ENCODE measurements around the gene DENND2A.

The DENND2A gene

GRCh38 chr7:140551355-140552239, 89.0 kb downstream of the DENND2A start:
- no peak overlapping the region for H3K4me3 ChIP-seq (ENCODE audit: low read depth, low read length)
- ChIA-PET CTCF (interaction anchor here (1.3 to 1.6 kb wide), 2 partner anchors 16 to 33 kb away, joined by 4 read pairs; no protein-coding TSS in a partner anchor), POLR2A (interaction anchor here (0.6 to 0.9 kb wide), 2 partner anchors 10 to 15 kb away, joined by 3 read pairs; no protein-coding TSS in a partner anchor)
- DNase-seq (ENCODE audit: low read depth, low spot score) = no peak
- TF ChIP-seq CTCF (IDR thresholded peaks at IDR 0.05; ENCODE audit: insufficient read depth, low read length, missing control alignments) = no peak

- POLR2A ChIA-PET = no interaction called here
- no peak for DNase-seq (ENCODE audit: low read depth, low spot score)
- H3K4me3 ChIP-seq (ENCODE audit: low read depth, low read length) = no peak overlapping the region
- CTCF ChIA-PET = interaction anchor here (1.2 to 1.5 kb wide), 2 partner anchors 92 to 109 kb away, joined by 3 read pairs; no protein-coding TSS in a partner anchor
- no peak for TF ChIP-seq CTCF (IDR thresholded peaks at IDR 0.05; ENCODE audit: insufficient read depth, low read length, missing control alignments)
These were observed 93.7 kb downstream of the DENND2A start for GRCh38 chr7:140546947-140547346.

- no peak for TF ChIP-seq CTCF (IDR thresholded peaks at IDR 0.05; ENCODE audit: insufficient read depth, low read length, missing control alignments)
- ChIA-PET CTCF (interaction anchor here (0.9 kb wide), 1 partner anchor 109 kb away, joined by 3 read pairs; no protein-coding TSS in a partner anchor), POLR2A (no interaction called here)
- no peak overlapping the region for H3K4me3 ChIP-seq (ENCODE audit: low read depth, low read length)
- DNase-seq (ENCODE audit: low read depth, low spot score) = no peak
These were observed 96.2 kb downstream of the DENND2A start for GRCh38 chr7:140544388-140544826.

- no peak overlapping the region for H3K4me3 ChIP-seq (ENCODE audit: low read depth, low read length)
- TF ChIP-seq CTCF (IDR thresholded peaks at IDR 0.05; ENCODE audit: insufficient read depth, low read length, missing control alignments) = no peak
- DNase-seq (ENCODE audit: low read depth, low spot score) = no peak
- ChIA-PET CTCF (interaction anchor here (0.6 to 0.8 kb wide), 2 partner anchors 20 to 24 kb away, joined by 3 read pairs; no protein-coding TSS in a partner anchor), POLR2A (no interaction called here)
These were observed 98.4 kb downstream of the DENND2A start for GRCh38 chr7:140542228-140542603.

- POLR2A ChIA-PET = interaction anchor here (0.9 kb wide), 1 partner anchor 10 kb away, joined by 3 read pairs; no protein-coding TSS in a partner anchor
- H3K4me3 ChIP-seq (ENCODE audit: low read depth, low read length) = peak overlapping the region; percentile 37
- DNase-seq (ENCODE audit: low read depth, low spot score) = peak; percentile 71
- TF ChIP-seq CTCF (IDR thresholded peaks at IDR 0.05; ENCODE audit: insufficient read depth, low read length, missing control alignments) = no peak
- CTCF ChIA-PET = interaction anchor here (0.6 to 0.9 kb wide), 3 partner anchors 19 to 111 kb away, joined by 3 to 4 read pairs (median 3); no protein-coding TSS in a partner anchor
These were observed 98.9 kb downstream of the DENND2A start for GRCh38 chr7:140541513-140542227.

All from AG04449 (cell line).